HL-60 (cell line): ENCODE data around the gene IL1A.

ENCODE experiments used
- DNase-seq, 2 experiments: peaks; one replicate each; pipeline ENCODE4 v3.0.0-alpha.2; 2010 to 2020; ENCODE audit warnings: low read depth in 1 of 2, low spot score in 1 of 2
- H3K27ac ChIP-seq: fragments of 250-450 bp; sonication (Bioruptor Pico); replicated peaks from 2 replicates; pipeline ENCODE4 v1.5.1; 2020; ENCODE audit warnings: mild to moderate bottlenecking, moderate library complexity
- H3K27me3 ChIP-seq: fragments of 250-450 bp; sonication (Bioruptor Pico); 2 replicates; pipeline ENCODE4 v1.5.1; 2021; ENCODE audit warnings: mild to moderate bottlenecking, moderate library complexity; ENCODE audit not compliant: insufficient read depth, poor library complexity, severe bottlenecking
- H3K4me3 ChIP-seq: replicated peaks from 2 replicates; pipeline ENCODE4 v1.5.1; 2011; ENCODE audit warnings: mild to moderate bottlenecking, control low read depth, low read length; ENCODE audit not compliant: insufficient read depth
- CTCF ChIP-seq: IDR thresholded peaks from one replicate; pipeline ENCODE4 v1.5.1; 2011; ENCODE audit warnings: low read length, control low read depth, inconsistent platforms; ENCODE audit not compliant: insufficient read depth
- GABPA ChIP-seq: IDR thresholded peaks from 2 replicates; pipeline ENCODE4 v1.6.1; 2012; ENCODE audit warnings: low read depth
- POLR2AphosphoS5 ChIP-seq: IDR thresholded peaks from 2 replicates; pipeline ENCODE4 v1.6.1; 2012; ENCODE audit warnings: low read depth
- SPI1 ChIP-seq: IDR thresholded peaks from 2 replicates; pipeline ENCODE4 v1.6.1; 2012; ENCODE audit warnings: low read depth, mild to moderate bottlenecking, borderline replicate concordance
- TF ChIP-seq, protein P1 (sequence below): IDR thresholded peaks from 2 replicates; pipeline ENCODE4 v1.6.1; 2012; ENCODE audit warnings: low read depth; ENCODE audit not compliant: insufficient replicate concordance

Gene IL1A

GRCh38 chr2:112794131-112794733 lies 9.9 kb upstream of the IL1A start:
- TF ChIP-seq POLR2AphosphoS5 (peak; percentile 78), CTCF (no peak), GABPA (0 out of 2 replicates have a peak, but pooled peaks have one; percentile 47), SPI1 (peak; percentile 98)
- TF ChIP-seq, protein P1, sequence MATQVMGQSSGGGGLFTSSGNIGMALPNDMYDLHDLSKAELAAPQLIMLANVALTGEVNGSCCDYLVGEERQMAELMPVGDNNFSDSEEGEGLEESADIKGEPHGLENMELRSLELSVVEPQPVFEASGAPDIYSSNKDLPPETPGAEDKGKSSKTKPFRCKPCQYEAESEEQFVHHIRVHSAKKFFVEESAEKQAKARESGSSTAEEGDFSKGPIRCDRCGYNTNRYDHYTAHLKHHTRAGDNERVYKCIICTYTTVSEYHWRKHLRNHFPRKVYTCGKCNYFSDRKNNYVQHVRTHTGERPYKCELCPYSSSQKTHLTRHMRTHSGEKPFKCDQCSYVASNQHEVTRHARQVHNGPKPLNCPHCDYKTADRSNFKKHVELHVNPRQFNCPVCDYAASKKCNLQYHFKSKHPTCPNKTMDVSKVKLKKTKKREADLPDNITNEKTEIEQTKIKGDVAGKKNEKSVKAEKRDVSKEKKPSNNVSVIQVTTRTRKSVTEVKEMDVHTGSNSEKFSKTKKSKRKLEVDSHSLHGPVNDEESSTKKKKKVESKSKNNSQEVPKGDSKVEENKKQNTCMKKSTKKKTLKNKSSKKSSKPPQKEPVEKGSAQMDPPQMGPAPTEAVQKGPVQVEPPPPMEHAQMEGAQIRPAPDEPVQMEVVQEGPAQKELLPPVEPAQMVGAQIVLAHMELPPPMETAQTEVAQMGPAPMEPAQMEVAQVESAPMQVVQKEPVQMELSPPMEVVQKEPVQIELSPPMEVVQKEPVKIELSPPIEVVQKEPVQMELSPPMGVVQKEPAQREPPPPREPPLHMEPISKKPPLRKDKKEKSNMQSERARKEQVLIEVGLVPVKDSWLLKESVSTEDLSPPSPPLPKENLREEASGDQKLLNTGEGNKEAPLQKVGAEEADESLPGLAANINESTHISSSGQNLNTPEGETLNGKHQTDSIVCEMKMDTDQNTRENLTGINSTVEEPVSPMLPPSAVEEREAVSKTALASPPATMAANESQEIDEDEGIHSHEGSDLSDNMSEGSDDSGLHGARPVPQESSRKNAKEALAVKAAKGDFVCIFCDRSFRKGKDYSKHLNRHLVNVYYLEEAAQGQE, result no peak
- Histone ChIP-seq H3K4me3 (no peak overlapping the region), H3K27me3 (no peaks in the 10 kb centered on the region), H3K27ac (peak overlapping the region; percentile 61)
- DNase-seq, result peak; percentile 96 to 98

DNA sequence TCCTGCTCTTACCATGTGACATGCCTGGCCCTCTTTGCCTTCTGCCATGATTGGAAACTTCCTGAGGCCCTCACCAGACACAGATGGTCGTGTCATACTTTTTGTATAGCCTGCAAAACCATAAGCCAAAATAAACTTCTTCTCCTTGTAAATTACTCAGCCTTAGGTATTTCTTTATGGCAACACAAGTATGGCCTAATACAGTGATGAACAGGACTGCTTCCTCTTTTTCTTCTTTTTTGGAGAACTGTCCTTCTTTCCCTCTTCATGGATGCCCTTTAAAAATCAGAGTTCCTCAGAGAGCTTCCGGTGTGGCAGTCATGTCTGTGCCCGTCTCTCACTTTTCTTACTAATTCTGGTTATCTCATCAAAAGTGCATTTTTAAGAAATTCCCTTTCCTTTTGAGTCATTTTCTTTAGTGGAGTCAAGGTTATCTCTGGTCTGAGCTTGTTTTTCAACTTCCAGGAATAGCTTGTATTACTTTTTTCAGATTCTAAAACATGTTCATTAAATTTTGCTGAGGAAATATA lies 9.2 kb upstream of the IL1A start:
- TF ChIP-seq, protein P1, result no peak
- TF ChIP-seq SPI1 (peak; percentile 84), GABPA (no peak), POLR2AphosphoS5 (0 out of 2 replicates have a peak, but pooled peaks have one; percentile 20), CTCF (no peak)
- Histone ChIP-seq H3K27me3 (no peaks in the 10 kb centered on the region), H3K4me3 (no peak overlapping the region), H3K27ac (peak overlapping the region; percentile 61)
- DNase-seq, result peak; percentile 63 to 67

- TF ChIP-seq SPI1 (no peak), POLR2AphosphoS5 (no peak), GABPA (no peak), CTCF (no peak)
- TF ChIP-seq, protein P1, result no peak
- Histone ChIP-seq H3K4me3 (no peak overlapping the region), H3K27me3 (no peaks in the 10 kb centered on the region), H3K27ac (no peak overlapping the region; the same call in 1 of the 2 replicates)
- no peak for DNase-seq
These were observed 8.1 kb upstream of the IL1A start for GRCh38 chr2:112792419-112792818.
